PC-3 (cell line): Measurements from ENCODE around the gene DNMT3L. TPM values are rescaled to one million over a fixed set of nuclear protein-coding genes. Genes with fewer than 3 reads are reported as not detected.

Experiments
- ATAC-seq: fragments of 200-7000 bp; cut with Tn5 transposase; 2 replicates; pipeline ENCODE4 v1.9.1; 2020; ENCODE audit warnings: mild to moderate bottlenecking, moderate library complexity
- Bru-seq: library from RNA; stranded (reverse); fragments of 400-500 nt; gene quantifications from one replicate; lab custom pipeline; 2021; lab: Mats Ljungman, UMichigan
- BruChase-seq, 2 experiments: library from RNA; stranded (reverse); fragments of 400-500 nt; gene quantifications; one replicate each; lab custom pipeline; 2021; lab: Mats Ljungman, UMichigan
- BruUV-seq: library from RNA; stranded (reverse); fragments of 400-500 nt; replicated peaks from 2 replicates; lab custom pipeline; 2021; lab: Mats Ljungman, UMichigan
- CTCF ChIA-PET: fragments of 300-600 bp; sonication (Branson Sonifier 250); formaldehyde crosslinking; loops from one replicate; lab custom pipeline; 2022; ENCODE audit warnings: antibody characterized with exemption; lab: Charles Lee
- POLR2A ChIA-PET: fragments of 300-600 bp; sonication (Branson Sonifier 250); formaldehyde crosslinking; loops from one replicate; lab custom pipeline; 2022; ENCODE audit warnings: antibody characterized with exemption; ENCODE audit not compliant: unreplicated experiment; lab: Charles Lee
- DNase-seq: peaks from one replicate; pipeline ENCODE4 v3.0.0-alpha.2; 2015
- H2AFZ ChIP-seq: fragments of 300-600 bp; sonication (generic); 2 replicates; pipeline ENCODE4 v1.6.0; 2016; ENCODE audit warnings: antibody characterized with exemption, low read length
- H3F3A ChIP-seq: fragments of 300-600 bp; sonication (generic); one replicate; pipeline ENCODE4 v1.6.0; 2017; ENCODE audit warnings: antibody characterized with exemption, low read length, control low read depth, mild to moderate bottlenecking; ENCODE audit not compliant: unreplicated experiment
- H3K27ac ChIP-seq: fragments of 300-600 bp; sonication (generic); 2 replicates; pipeline ENCODE4 v1.5.1; 2016; ENCODE audit warnings: mild to moderate bottlenecking, low read length
- H3K27me3 ChIP-seq: fragments of 300-600 bp; sonication (generic); 2 replicates; pipeline ENCODE4 v1.6.1; 2016; ENCODE audit warnings: low read length, mixed read lengths
- H3K36me3 ChIP-seq: fragments of 300-600 bp; sonication (generic); 2 replicates; pipeline ENCODE4 v1.6.1; 2016; ENCODE audit warnings: low read depth, mixed run types, low read length, mixed read lengths
- H3K4me1 ChIP-seq: fragments of 300-600 bp; sonication (generic); 2 replicates; pipeline ENCODE4 v1.5.1; 2016; ENCODE audit warnings: low read length; ENCODE audit not compliant: insufficient read depth
- H3K4me2 ChIP-seq: fragments of 300-600 bp; sonication (generic); 2 replicates; pipeline ENCODE4 v1.6.0; 2016; ENCODE audit warnings: low read length
- H3K4me3 ChIP-seq: fragments of 300-600 bp; sonication (generic); 2 replicates; pipeline ENCODE4 v1.5.1; 2016; ENCODE audit warnings: mild to moderate bottlenecking, low read length, mixed read lengths
- H3K79me2 ChIP-seq: fragments of 300-600 bp; sonication (generic); 2 replicates; pipeline ENCODE4 v1.6.1; 2017; ENCODE audit warnings: low read length, mixed read lengths
- H3K9ac ChIP-seq: fragments of 300-600 bp; sonication (generic); 2 replicates; pipeline ENCODE4 v1.6.0; 2016; ENCODE audit warnings: mild to moderate bottlenecking, low read length
- H3K9me2 ChIP-seq: fragments of 300-600 bp; sonication (generic); replicated peaks from 2 replicates; pipeline ENCODE4 v1.6.1; 2016; ENCODE audit warnings: mixed run types, low read length, mixed read lengths
- H3K9me3 ChIP-seq: fragments of 300-600 bp; sonication (generic); 2 replicates; pipeline ENCODE4 v1.6.1; 2016; ENCODE audit warnings: low read length, mixed read lengths
- H4K20me1 ChIP-seq: fragments of 300-600 bp; sonication (generic); 2 replicates; pipeline ENCODE4 v1.6.1; 2016; ENCODE audit warnings: low read length, mixed read lengths
- CTCF ChIP-seq: fragments of 300-600 bp; sonication (generic); conservative IDR thresholded peaks from 2 replicates; pipeline ENCODE4 v1.5.1; 2017; ENCODE audit warnings: antibody characterized with exemption, low read depth, mild to moderate bottlenecking, low read length
- EZH2 ChIP-seq: fragments of 300-600 bp; sonication (generic); IDR thresholded peaks from one replicate; pipeline ENCODE4 v1.6.1; 2017; ENCODE audit warnings: antibody characterized with exemption, mild to moderate bottlenecking, low read length; ENCODE audit not compliant: unreplicated experiment
- EZH2phosphoT487 ChIP-seq: fragments of 300-600 bp; sonication (generic); IDR thresholded peaks from 2 replicates; pipeline ENCODE4 v1.6.1; 2018; ENCODE audit warnings: mild to moderate bottlenecking, antibody characterized with exemption, low read length, borderline replicate concordance
- intact Hi-C: fragments of 100-400 bp; cut with micrococcal nuclease; formaldehyde crosslinking; loops from 2 replicates; pipeline ENCODE4 v1.9.0; 2023
- long read RNA-seq: library from polyadenylated mRNA; unstranded; transcript quantifications from one replicate; pipeline ENCODE4 v2.0.0, GENCODE V29; 2021; ENCODE audit not compliant: unreplicated experiment
- total RNA-seq: library from RNA; depleted of rRNA; stranded (reverse); fragments of >200 nt; gene quantifications from 2 replicates; pipeline ENCODE4 v1.2.3, GENCODE V29; 2014; rRNA removed

DNMT3L gene
- total RNA-seq = not detected in 2 replicates
- not detected for Bru-seq, nascent RNA
- BruChase-seq, experiment 1, labeled RNA remaining after a 6-hour chase = not detected
- BruChase-seq, experiment 2, labeled RNA remaining after a 2-hour chase = not detected
- long read RNA-seq = 0 reads

- ATAC-seq = no peak
- H3K27ac ChIP-seq = no peak within 1 kb of the TSS
- no peak for DNase-seq
- H3K9ac ChIP-seq = no peak within 1 kb of the TSS
- no peaks in the 10 kb centered on the region for H3K9me2 ChIP-seq
- no peaks in the 10 kb centered on the region for H3K79me2 ChIP-seq
- no peaks in the 10 kb centered on the region for H3K36me3 ChIP-seq
- H2AFZ ChIP-seq = no peak within 1 kb of the TSS
- POLR2A ChIA-PET = no interaction called here
- no peaks in the 10 kb centered on the region for H4K20me1 ChIP-seq
- H3K9me3 ChIP-seq = no peaks in the 10 kb centered on the region
- H3K4me2 ChIP-seq = no peak within 1 kb of the TSS
- H3K4me3 ChIP-seq = no peak within 1 kb of the TSS
- CTCF ChIA-PET = no interaction called here
- no peaks in the 10 kb centered on the region for H3K27me3 ChIP-seq
- BruUV-seq = no TSS peak
- TF ChIP-seq CTCF (no peak), EZH2 (no peak), EZH2phosphoT487 (no peak)
- H3K4me1 ChIP-seq = no peaks in the 10 kb centered on the region
- intact Hi-C loops = no loop called here
- no peaks in the 10 kb centered on the region for H3F3A ChIP-seq
Measured at GRCh38 chr21:44261675-44262295, at the start of gene DNMT3L. TSS of gene DNMT3L (minus strand) at chr21:44261897. CDS start at chr21:44261259, 638 bp downstream.

GRCh38 chr21:44310628-44311507, 49.2 kb upstream of the DNMT3L start:
- no peaks in the 10 kb centered on the region for H3F3A ChIP-seq
- CTCF ChIA-PET = no interaction called here
- no peaks in the 10 kb centered on the region for H3K27me3 ChIP-seq
- no peak overlapping the region for H3K9ac ChIP-seq
- no peaks in the 10 kb centered on the region for H3K9me3 ChIP-seq
- no peaks in the 10 kb centered on the region; the same call in 1 of the 2 replicates for H4K20me1 ChIP-seq
- no peak overlapping the region for H3K27ac ChIP-seq
- peaks cover 27% of the 10 kb centered on the region for H3K36me3 ChIP-seq
- H3K4me2 ChIP-seq = no peak overlapping the region
- no peak overlapping the region for H3K4me3 ChIP-seq
- DNase-seq = no peak
- intact Hi-C loops = no loop called here
- BruUV-seq = no TSS peak
- POLR2A ChIA-PET = no interaction called here
- no peaks in the 10 kb centered on the region for H3K9me2 ChIP-seq
- no peaks in the 10 kb centered on the region for H3K4me1 ChIP-seq
- peaks cover 7% of the 10 kb centered on the region for H3K79me2 ChIP-seq
- no peak overlapping the region for H2AFZ ChIP-seq
- TF ChIP-seq EZH2phosphoT487 (no peak), EZH2 (no peak), CTCF (no peak)
- no peak for ATAC-seq
